Cardiac muscle cell (in vitro differentiated cells and primary cell): ENCODE results near the gene CST7. TPM values are rescaled to one million over a fixed set of nuclear protein-coding genes. Genes with fewer than 3 reads are reported as not detected.

Source experiments
- DNase-seq, 2 donors: peaks; one replicate each; pipeline versions ENCODE4 v3.0.0 to v3.0.0-alpha.2; 2010 to 2017; ENCODE audit warnings: low read depth in 1 of 2, low spot score in 1 of 2
- H3K27ac ChIP-seq: fragments of 200-600 bp; sonication (generic); 2 replicates; pipeline ENCODE4 v1.5.1; 2016
- H3K27me3 ChIP-seq: fragments of 200-600 bp; sonication (generic); 2 replicates; pipeline ENCODE4 v1.6.0; 2016; ENCODE audit warnings: control low read depth
- H3K36me3 ChIP-seq: fragments of 200-600 bp; sonication (generic); 2 replicates; pipeline ENCODE4 v1.5.1; 2016; ENCODE audit warnings: control low read depth
- H3K4me1 ChIP-seq: fragments of 200-600 bp; sonication (generic); 2 replicates; pipeline ENCODE4 v1.8.1; 2017; ENCODE audit warnings: low read depth, mild to moderate bottlenecking, mixed run types
- H3K4me3 ChIP-seq: fragments of 200-600 bp; sonication (generic); 2 replicates; pipeline ENCODE4 v1.5.1; 2016; ENCODE audit warnings: mild to moderate bottlenecking
- H3K9me3 ChIP-seq: fragments of 200-600 bp; sonication (generic); 2 replicates; pipeline ENCODE4 v1.5.1; 2017; ENCODE audit warnings: low read depth, mild to moderate bottlenecking, control low read depth
- polyA plus RNA-seq: library from polyadenylated mRNA; unstranded; fragments of >200 nt; fragmentation: Nextera tagmentation; extraction: Ambion mirVana; gene quantifications from 2 replicates; pipeline ENCODE4 v1.2.1, GENCODE V29; 2016
- total RNA-seq: library from RNA; depleted of rRNA; stranded (reverse); fragments of >200 nt; gene quantifications from 2 replicates; pipeline ENCODE4 v1.2.3, GENCODE V29; 2016
- TF ChIP-seq, protein P1 (sequence below): IDR thresholded peaks from 2 replicates; pipeline ENCODE4 v1.5.1; 2012; ENCODE audit warnings: low read depth, mild to moderate bottlenecking, low read length

Gene CST7
- total and polyA plus RNA-seq, 2 experiments from 2014 or later = 0.20 TPM; not detected in 1

DNA sequence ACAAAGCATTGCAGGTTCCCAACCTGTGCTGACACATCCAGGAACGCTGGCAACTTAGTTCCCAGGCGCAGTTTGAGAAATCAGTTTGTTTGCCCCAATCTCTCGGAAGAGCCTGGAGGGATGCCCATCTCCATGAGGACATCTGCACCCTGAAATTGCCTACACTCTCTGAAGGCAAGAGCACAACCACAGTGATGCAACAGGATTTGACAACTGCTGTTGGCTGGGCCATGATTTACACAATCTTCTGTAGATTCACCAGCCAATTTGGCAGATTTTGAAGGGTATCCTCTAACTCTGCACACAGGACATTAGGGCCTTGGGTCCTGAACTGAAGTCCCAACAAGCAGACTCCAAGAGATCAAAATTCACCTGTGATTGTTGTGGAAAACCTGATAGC lies 40.1 kb downstream of the CST7 start:
- peaks cover 8% of the 10 kb centered on the region for H3K4me1 ChIP-seq
- no peak overlapping the region for H3K27ac ChIP-seq
- H3K9me3 ChIP-seq = no peaks in the 10 kb centered on the region
- no peak overlapping the region for H3K4me3 ChIP-seq
- DNase-seq = no peak
- no peaks in the 10 kb centered on the region for H3K27me3 ChIP-seq
- TF ChIP-seq, protein P1, sequence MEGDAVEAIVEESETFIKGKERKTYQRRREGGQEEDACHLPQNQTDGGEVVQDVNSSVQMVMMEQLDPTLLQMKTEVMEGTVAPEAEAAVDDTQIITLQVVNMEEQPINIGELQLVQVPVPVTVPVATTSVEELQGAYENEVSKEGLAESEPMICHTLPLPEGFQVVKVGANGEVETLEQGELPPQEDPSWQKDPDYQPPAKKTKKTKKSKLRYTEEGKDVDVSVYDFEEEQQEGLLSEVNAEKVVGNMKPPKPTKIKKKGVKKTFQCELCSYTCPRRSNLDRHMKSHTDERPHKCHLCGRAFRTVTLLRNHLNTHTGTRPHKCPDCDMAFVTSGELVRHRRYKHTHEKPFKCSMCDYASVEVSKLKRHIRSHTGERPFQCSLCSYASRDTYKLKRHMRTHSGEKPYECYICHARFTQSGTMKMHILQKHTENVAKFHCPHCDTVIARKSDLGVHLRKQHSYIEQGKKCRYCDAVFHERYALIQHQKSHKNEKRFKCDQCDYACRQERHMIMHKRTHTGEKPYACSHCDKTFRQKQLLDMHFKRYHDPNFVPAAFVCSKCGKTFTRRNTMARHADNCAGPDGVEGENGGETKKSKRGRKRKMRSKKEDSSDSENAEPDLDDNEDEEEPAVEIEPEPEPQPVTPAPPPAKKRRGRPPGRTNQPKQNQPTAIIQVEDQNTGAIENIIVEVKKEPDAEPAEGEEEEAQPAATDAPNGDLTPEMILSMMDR = no peak
- H3K36me3 ChIP-seq = no peaks in the 10 kb centered on the region

DNA sequence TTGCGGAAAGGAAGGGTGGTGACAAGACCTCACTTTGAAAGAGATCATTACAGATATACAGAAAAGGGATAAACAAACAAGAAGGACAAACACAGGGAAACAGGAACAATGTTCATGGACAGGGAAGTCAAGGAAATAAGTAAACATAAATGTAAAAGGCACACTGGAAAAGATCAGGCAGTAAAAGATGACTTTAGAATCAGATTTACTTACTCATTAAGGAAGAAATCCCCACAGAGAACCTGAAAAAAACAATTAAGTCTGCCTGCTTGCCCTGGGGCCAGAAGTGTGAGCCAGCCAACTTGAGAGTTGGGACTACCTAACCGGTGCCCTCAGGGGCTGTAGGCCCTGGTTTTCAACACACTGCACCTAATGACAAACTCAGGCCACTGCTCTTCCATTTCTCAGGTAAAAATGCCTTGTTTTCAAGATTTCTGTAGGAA lies 41.8 kb downstream of the CST7 start:
- H3K4me3 ChIP-seq = no peak overlapping the region
- DNase-seq = no peak

DNA sequence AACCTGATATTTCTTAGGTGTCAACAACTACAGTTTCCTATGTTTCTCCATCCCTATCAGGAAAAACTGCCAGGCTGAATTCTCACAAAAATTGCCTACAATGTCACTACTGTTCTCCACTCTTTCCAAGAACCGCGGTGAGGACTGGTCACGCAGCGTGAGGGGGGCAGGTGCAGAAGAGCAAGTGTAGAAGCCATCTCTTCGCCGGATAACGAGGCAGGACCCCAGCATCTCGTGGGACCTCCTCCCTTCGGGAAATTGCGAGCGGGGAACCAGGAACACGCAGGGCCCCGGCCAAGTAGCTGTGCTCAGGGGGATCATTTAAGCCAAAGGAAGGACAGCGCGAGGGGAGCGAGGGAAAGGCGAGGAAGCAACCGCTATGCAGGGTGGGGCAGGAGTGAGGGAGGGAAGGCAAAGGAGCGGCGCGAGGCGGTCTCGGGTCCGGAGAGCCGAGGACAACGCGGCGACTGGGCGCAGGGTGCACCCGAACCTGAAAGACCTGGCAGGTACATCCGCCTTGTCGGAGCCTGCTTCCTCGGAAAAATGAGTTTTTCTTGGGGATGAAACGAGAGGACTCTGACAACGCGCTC lies 42.9 kb downstream of the CST7 start:
- peaks cover 8% of the 10 kb centered on the region for H3K4me1 ChIP-seq
- peaks cover 6% of the 10 kb centered on the region for H3K27me3 ChIP-seq
- no peaks in the 10 kb centered on the region for H3K9me3 ChIP-seq
- TF ChIP-seq, protein P1 = no peak
- H3K4me3 ChIP-seq = peak overlapping the region; percentile 57
- H3K27ac ChIP-seq = peak overlapping the region; percentile 48
- peak; percentile 20 to 35 for DNase-seq
- H3K36me3 ChIP-seq = no peaks in the 10 kb centered on the region

More for the DNA sequence above, 41.8 kb downstream of the CST7 start:
- H3K9me3 ChIP-seq = no peaks in the 10 kb centered on the region
- H3K27me3 ChIP-seq = no peaks in the 10 kb centered on the region
- H3K4me1 ChIP-seq = peaks cover 8% of the 10 kb centered on the region
- TF ChIP-seq, protein P1 = no peak
- H3K36me3 ChIP-seq = no peaks in the 10 kb centered on the region
- H3K27ac ChIP-seq = no peak overlapping the region

DNA sequence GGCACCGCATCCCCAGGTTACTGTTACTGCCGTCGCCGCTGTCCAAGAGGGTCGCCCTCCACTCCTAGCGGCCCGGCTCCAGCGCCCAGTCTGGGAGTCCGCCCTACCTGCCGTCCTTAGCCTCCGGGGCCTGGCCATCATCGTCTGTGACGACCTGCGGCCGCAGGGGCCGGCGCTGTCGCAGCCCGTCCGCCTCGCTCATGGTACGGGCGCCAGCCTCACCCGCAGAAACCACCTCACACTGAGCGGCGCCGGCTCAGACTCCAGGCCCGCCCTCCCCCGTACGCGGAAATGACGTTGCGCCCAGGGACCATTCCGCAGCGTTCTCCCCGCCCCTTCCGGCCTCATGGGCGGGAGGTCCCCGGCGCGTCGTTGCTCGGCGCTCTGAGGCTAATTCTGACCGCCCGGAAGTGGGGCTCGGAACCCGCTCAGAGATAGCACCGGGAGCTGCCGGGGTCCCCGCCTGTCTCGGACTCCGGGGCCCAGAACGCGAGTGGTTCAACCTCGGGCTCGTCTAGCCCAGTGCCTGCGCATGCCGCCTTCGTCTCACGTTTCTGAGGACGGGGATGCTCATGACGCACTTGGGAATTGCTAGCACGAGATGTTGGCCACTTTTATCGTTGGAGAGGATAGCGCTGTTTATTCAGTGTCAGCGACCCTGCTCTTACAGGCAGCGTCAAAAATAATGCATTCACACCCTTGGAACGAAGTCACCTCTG lies 43.6 kb downstream of the CST7 start, which contains the start of gene APMAP:
Gene APMAP (minus strand): TSS at position 265 of the 719 bp plus-strand sequence. CDS start 63 bp downstream, at position 202.
- peak; percentile 94 to 97 for DNase-seq
- Histone ChIP-seq H3K27me3 (peaks cover 12% of the 10 kb centered on the region), H3K36me3 (no peaks in the 10 kb centered on the region), H3K27ac (peak within 1 kb of the TSS; percentile 76), H3K4me3 (peak within 1 kb of the TSS; percentile 57), H3K4me1 (peaks cover 8% of the 10 kb centered on the region), H3K9me3 (no peaks in the 10 kb centered on the region)
- TF ChIP-seq, protein P1 = no peak

DNA sequence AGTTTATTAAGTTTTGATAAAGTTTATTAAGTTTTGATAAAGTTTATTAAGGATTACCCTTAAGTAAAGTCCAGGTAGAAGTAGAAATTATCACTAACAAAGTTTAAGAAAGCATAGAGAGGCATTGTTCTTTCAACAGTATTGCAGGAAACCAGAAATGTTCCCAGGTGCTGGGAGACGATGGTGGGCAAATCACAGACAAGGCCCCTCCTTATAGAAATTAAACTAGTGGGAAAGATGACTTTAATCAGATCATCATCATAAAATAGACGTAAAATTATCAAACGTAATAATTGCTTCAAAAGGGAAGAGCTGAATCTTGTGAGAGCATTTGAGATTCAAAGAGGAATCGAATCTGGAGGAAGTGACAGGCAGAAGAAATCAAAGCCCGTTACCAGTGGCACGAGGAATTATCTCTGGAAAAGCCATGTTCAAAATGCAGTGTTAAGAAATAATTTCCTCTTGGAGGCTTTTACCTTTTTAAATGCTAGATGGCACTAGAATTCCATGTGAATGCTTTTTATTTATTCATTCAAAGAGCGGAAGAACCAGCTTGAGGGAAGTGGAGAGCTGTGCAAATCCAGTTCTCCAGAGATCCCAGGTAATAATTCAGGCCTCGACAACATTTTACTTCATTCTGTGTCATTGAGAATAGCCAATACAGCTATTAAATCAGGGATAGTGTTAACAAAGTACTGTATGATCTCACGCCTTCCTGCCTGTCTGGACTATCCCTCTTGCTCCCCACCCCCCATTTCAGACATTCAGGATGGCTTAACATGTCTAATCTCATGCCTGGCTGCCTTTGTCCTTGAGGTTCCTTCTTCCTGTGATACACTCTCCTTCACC lies 44.5 kb downstream of the CST7 start:
- H3K4me3 ChIP-seq = peak overlapping the region; percentile 57
- H3K36me3 ChIP-seq = no peaks in the 10 kb centered on the region
- peaks cover 21% of the 10 kb centered on the region for H3K27me3 ChIP-seq
- peak in 1 of 2 donors; percentile 67 for DNase-seq
- peaks cover 8% of the 10 kb centered on the region for H3K4me1 ChIP-seq
- H3K27ac ChIP-seq = peak overlapping the region; percentile 76
- H3K9me3 ChIP-seq = no peaks in the 10 kb centered on the region
- TF ChIP-seq, protein P1 = peak; percentile 40
